Measurements from ENCODE around the gene CDCA3. TPM values are rescaled to one million over a fixed set of nuclear protein-coding genes. Genes with fewer than 3 reads are reported as not detected.
A peak's percentile ranks its signal among the peaks of the same experiment; 100 is the strongest.

CDCA3 gene
- total and polyA plus RNA-seq, 2 of the 13 experiments (the other 11 are each of a cell fraction or from before 2014, with no cell fraction given) = 32.7 to 56.5 TPM

DNA sequence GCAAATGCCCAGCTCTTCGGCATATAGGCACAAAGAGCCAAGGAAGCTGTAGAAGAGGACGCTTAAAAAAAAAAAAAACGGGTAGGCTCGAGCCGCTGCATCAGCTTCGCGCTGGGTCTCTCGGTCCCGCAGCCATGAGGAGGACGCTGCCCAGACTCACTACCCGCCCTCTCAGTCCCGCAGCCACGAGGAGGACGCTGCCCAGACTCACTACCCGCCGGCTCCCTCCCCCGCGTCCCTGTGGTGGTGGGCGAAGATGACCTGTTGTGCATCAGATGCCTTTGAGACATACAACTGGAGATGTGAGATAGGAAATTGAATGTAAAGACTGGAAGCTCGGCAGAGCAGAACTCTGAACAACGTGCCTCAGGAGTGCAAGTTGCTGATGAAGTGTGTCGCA, 33.5 kb upstream of the CDCA3 start (continued):
- TF ChIP-seq ZIK1 (CRISPR knock-in tag; IDR thresholded peaks at IDR 0.05; ENCODE audit: borderline replicate concordance, low read depth) (no peak), ZNF274 (CRISPR knock-in tag; IDR thresholded peaks at IDR 0.05) (no peak)

DNA sequence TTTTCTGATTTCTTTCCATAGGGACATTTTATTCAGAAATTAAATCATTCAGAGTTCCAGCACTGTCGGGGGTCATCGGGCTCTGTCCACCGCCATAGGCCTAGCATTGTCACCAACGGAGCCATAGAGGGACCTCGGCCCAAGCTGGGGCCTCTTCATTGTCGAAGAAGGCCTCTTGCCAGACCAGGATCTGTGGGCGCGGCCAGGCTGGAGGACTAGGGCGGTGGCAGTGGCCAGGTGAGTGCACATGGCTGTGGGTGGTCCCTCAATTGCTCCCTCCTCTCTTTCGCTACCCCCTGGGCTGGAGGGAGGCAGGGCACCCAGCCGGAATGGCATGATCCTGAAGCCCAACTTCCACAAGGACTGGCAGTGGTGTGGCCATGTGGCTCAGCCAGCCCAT, 32.6 kb upstream of the CDCA3 start:
- Histone ChIP-seq H2AFZ (ENCODE audit: low read length) (no peak overlapping the region), H3K27ac (ENCODE audit: extremely low read length, insufficient read depth, low read length) (no peak overlapping the region), H3K27me3 (ENCODE audit: control insufficient read depth in 1 of 2, insufficient read depth in 2 of 2, low read length in 2 of 2) (no peaks in the 10 kb centered on the region), H3K79me2 (ENCODE audit: insufficient read depth, low read length) (no peaks in the 10 kb centered on the region), H3K36me3 (replicated peaks in 1 of 2; ENCODE audit: control insufficient read depth in 1 of 2, insufficient read depth in 2 of 2, low read length in 2 of 2) (peaks cover 0 to 1% of the 10 kb centered on the region in 2 experiments; a peak in 2 of 5 replicates), H3K4me3 (replicated peaks in 1 of 3; ENCODE audit: insufficient read depth in 1 of 3, low read depth in 2 of 3, low read length in 3 of 3) (no peak overlapping the region), H3K4me2 (ENCODE audit: low read depth, low read length) (no peak overlapping the region), H3K9me3 (ENCODE audit: low read length) (no peaks in the 10 kb centered on the region), H4K20me1 (ENCODE audit: insufficient read depth, low read length) (no peaks in the 10 kb centered on the region), H3K9ac (ENCODE audit: insufficient read depth, low read depth, low read length) (no peak overlapping the region), H3K4me1 (ENCODE audit: insufficient read depth, low read length) (peaks cover 55% of the 10 kb centered on the region)
- intact Hi-C loops (cut with micrococcal nuclease; ENCODE audit: unreplicated experiment) = no loop called here
- no TSS peak for BruUV-seq (replicated peaks)
- in situ Hi-C loops (cut with HindIII; ENCODE audit: extremely low pct_ligation_motif_present, low pct_unique_long_range_greater_than_20kb) = no loop called here
- TF ChIP-seq AGO2 (optimal IDR thresholded peaks at IDR 0.05; ENCODE audit: low read depth, low read length) = peak; percentile 46
- no peak for TF ChIP-seq ZBTB4 (CRISPR knock-in tag; IDR thresholded peaks at IDR 0.05; ENCODE audit: borderline replicate concordance)
- no peak for DNase-seq (ENCODE audit: low spot score)
- no peak for ATAC-seq
- ChIA-PET CTCF (ENCODE audit: low intra/inter-chr PET ratio, low total read pairs) (no interaction called here), POLR2A (interaction anchor here (1.4 to 6.2 kb wide), 2 partner anchors 11 to 60 kb away, joined by 3 to 47 read pairs; partner anchors contain the start of genes C12orf57, RNU7-1 and SPSB2)
- FAIRE-seq = no peak
- 99% methylated on average over 11 of the region's 11 CpGs for WGBS (ENCODE audit: low lambda C conversion rate)

All from HepG2 (cell line).